Body of pancreas (tissue), 4 donors: Measurements from ENCODE around the gene KIAA1614. TPM values are rescaled to one million over a fixed set of nuclear protein-coding genes. Genes with fewer than 3 reads are reported as not detected.

Experiments used
- ATAC-seq: fragments of 150-250 bp; one replicate; pipeline ENCODE4 v1.9.1; 2016
- DNase-seq, 4 donors: peaks; one replicate each; pipeline ENCODE4 v3.0.0-alpha.2; 2019
- H3K27ac ChIP-seq, 4 donors: fragments of 200-600 bp; sonication (generic); 1 replicate in 3 of 4; 2 replicates in 1 of 4; pipeline versions ENCODE4 v1.5.1 to v1.6.1; 2016 to 2019; ENCODE audit warnings: mild to moderate bottlenecking in 1 of 4, mixed read lengths in 1 of 4, moderate library complexity in 1 of 4
- H3K27me3 ChIP-seq, 2 donors: fragments of 200-600 bp; sonication (generic); one replicate each; pipeline ENCODE4 v1.6.0; 2016; ENCODE audit warnings: mild to moderate bottlenecking in 1 of 2
- H3K36me3 ChIP-seq, 2 donors: fragments of 200-600 bp; sonication (generic); replicated peaks in 1 of 2; 2 replicates each; pipeline ENCODE4 v1.5.1; 2016; ENCODE audit warnings: low read depth in 2 of 2; ENCODE audit not compliant: insufficient read depth in 1 of 2
- H3K4me1 ChIP-seq: fragments of 200-600 bp; sonication (generic); one replicate; pipeline ENCODE4 v1.6.0; 2016
- H3K4me3 ChIP-seq, 2 donors: fragments of 200-600 bp; sonication (generic); 1 replicate in 1 of 2; 2 replicates in 1 of 2; pipeline ENCODE4 v1.5.1; 2016 to 2019
- H3K9me3 ChIP-seq, 3 donors: fragments of 200-600 bp; sonication (generic); 1 replicate in 2 of 3; 2 replicates in 1 of 3; pipeline ENCODE4 v1.5.1; 2016
- CTCF ChIP-seq, 7 experiments: fragments of 450-650 bp in 4 of 7; fragments of 200-600 bp in 3 of 7; sonication (generic) in 3 of 7; IDR thresholded peaks; one replicate each; pipeline ENCODE4 v1.5.1; 2016 to 2019; ENCODE audit warnings: antibody characterized with exemption in 7 of 7
- POLR2A ChIP-seq, 3 donors: fragments of 450-650 bp; IDR thresholded peaks; one replicate each; pipeline ENCODE4 v1.6.1; 2016; ENCODE audit warnings: antibody characterized with exemption in 3 of 3, mild to moderate bottlenecking in 2 of 3
- WGBS, 2 donors: methylation state at CpG; one replicate each; pipeline ENCODE4 v1.1.5; 2017; 5-methylcytosine and 5-hydroxymethylcytosine counted together
- intact Hi-C: fragments of 100-400 bp; cut with DNase I; formaldehyde crosslinking; loops from one replicate; pipeline ENCODE4 v1.15.1; 2023
- total RNA-seq, 2 donors: library from RNA; depleted of rRNA; stranded (reverse); fragments of >200 nt; gene quantifications; one replicate each; pipeline ENCODE4 v1.1.0, GENCODE V29; 2016

KIAA1614 gene
- total RNA-seq, 2 donors from 2014 or later = 0.52 to 4.3 TPM

- intact Hi-C loops = no loop called here
- no peaks in the 10 kb centered on the region for H3K9me3 ChIP-seq
- no peak overlapping the region for H3K4me3 ChIP-seq
- H3K36me3 ChIP-seq = no peaks in the 10 kb centered on the region
- peaks cover 21% of the 10 kb centered on the region for H3K4me1 ChIP-seq
- H3K27me3 ChIP-seq = no peaks in the 10 kb centered on the region
- TF ChIP-seq POLR2A (IDR thresholded peaks at IDR 0.05) (no peak), CTCF (IDR thresholded peaks at IDR 0.05) (no peak)
- DNase-seq (no peak), ATAC-seq (no peak)
- 69 to 85% methylated on average over 7 to 17 of the region's 17 CpGs for WGBS, 2 donors
- no peak overlapping the region for H3K27ac ChIP-seq
Observed at GRCh38 chr1:180928331-180929230, 15.9 kb downstream of the KIAA1614 start.

GRCh38 chr1:180929389-180929788 is 16.7 kb downstream of the KIAA1614 start:
- Histone ChIP-seq H3K9me3 (no peaks in the 10 kb centered on the region), H3K4me1 (peaks cover 21% of the 10 kb centered on the region), H3K27ac (no peak overlapping the region), H3K27me3 (no peaks in the 10 kb centered on the region), H3K36me3 (no peaks in the 10 kb centered on the region), H3K4me3 (no peak overlapping the region)
- TF ChIP-seq POLR2A (IDR thresholded peaks at IDR 0.05) (no peak), CTCF (IDR thresholded peaks at IDR 0.05) (no peak)
- no peak for ATAC-seq
- intact Hi-C loops = no loop called here
- DNase-seq = no peak
- WGBS, 2 donors = 67 to 77% methylated on average over 3 of the region's 3 CpGs

GRCh38 chr1:180930687-180931086 is 18.0 kb downstream of the KIAA1614 start:
- Histone ChIP-seq H3K4me3 (no peak overlapping the region), H3K4me1 (peaks cover 18% of the 10 kb centered on the region), H3K9me3 (no peaks in the 10 kb centered on the region), H3K36me3 (no peaks in the 10 kb centered on the region), H3K27ac (no peak overlapping the region), H3K27me3 (no peaks in the 10 kb centered on the region)
- WGBS, 2 donors = 83% methylated on average over 4 to 5 of the region's 5 CpGs
- DNase-seq (no peak), ATAC-seq (no peak)
- intact Hi-C loops = no loop called here
- TF ChIP-seq CTCF (IDR thresholded peaks at IDR 0.05) (no peak), POLR2A (IDR thresholded peaks at IDR 0.05) (no peak)

GRCh38 chr1:180931529-180931928 is 18.8 kb downstream of the KIAA1614 start:
- no peaks in the 10 kb centered on the region for H3K9me3 ChIP-seq
- no peaks in the 10 kb centered on the region for H3K36me3 ChIP-seq
- DNase-seq = no peak
- no peak overlapping the region for H3K27ac ChIP-seq
- no peak for TF ChIP-seq POLR2A (IDR thresholded peaks at IDR 0.05)
- TF ChIP-seq CTCF (IDR thresholded peaks at IDR 0.05) = no peak
- H3K4me3 ChIP-seq = no peak overlapping the region
- ATAC-seq = no peak
- H3K27me3 ChIP-seq = no peaks in the 10 kb centered on the region
- 83% methylated on average over 4 of the region's 4 CpGs for WGBS, 2 donors
- intact Hi-C loops = no loop called here
- peaks cover 9% of the 10 kb centered on the region for H3K4me1 ChIP-seq

- Histone ChIP-seq H3K27me3 (no peaks in the 10 kb centered on the region), H3K4me1 (peaks cover under 1% of the 10 kb centered on the region), H3K9me3 (no peaks in the 10 kb centered on the region), H3K36me3 (no peaks in the 10 kb centered on the region), H3K4me3 (no peak overlapping the region), H3K27ac (no peak overlapping the region)
- no peak for ATAC-seq
- intact Hi-C loops = no loop called here
- TF ChIP-seq POLR2A (IDR thresholded peaks at IDR 0.05) = no peak
- TF ChIP-seq CTCF (IDR thresholded peaks at IDR 0.05) = no peak
- 82 to 88% methylated on average over 4 of the region's 4 CpGs for WGBS, 2 donors
- DNase-seq = no peak
Observed at GRCh38 chr1:180932378-180932777, 19.7 kb downstream of the KIAA1614 start.
